Heart left ventricle (tissue), 16 donors: ENCODE measurements around the gene HADHB. TPM values are rescaled to one million over a fixed set of nuclear protein-coding genes. Genes with fewer than 3 reads are reported as not detected.
A peak's percentile ranks its signal among the peaks of the same experiment; 100 is the strongest.

Experiments
- ATAC-seq, 4 donors: fragments of 200-7000 bp; cut with Tn5 transposase; one replicate each; pipeline ENCODE4 v1.9.1; 2020 to 2022; ENCODE audit warnings: moderate library complexity in 4 of 4, mild to moderate bottlenecking in 3 of 4, moderate number of reproducible peaks in 1 of 4
- DNase-seq, 5 donors: peaks; one replicate each; pipeline ENCODE4 v3.0.0-alpha.2; 2020
- H3K27ac ChIP-seq, 12 donors: fragments of 200-600 bp; sonication (generic) in 4 of 12; one replicate each; pipeline versions ENCODE4 v1.5.0 to v1.8.0; 2016 to 2022; ENCODE audit warnings: mild to moderate bottlenecking in 2 of 12
- H3K27me3 ChIP-seq, 9 donors: fragments of 200-600 bp; sonication (generic) in 2 of 9; one replicate each; pipeline versions ENCODE4 v1.5.1 to v1.8.0; 2016 to 2022; ENCODE audit warnings: mild to moderate bottlenecking in 3 of 9
- H3K36me3 ChIP-seq, 9 donors: fragments of 200-600 bp; sonication (generic) in 2 of 9; one replicate each; pipeline versions ENCODE4 v1.5.0 to v1.8.0; 2018 to 2022; ENCODE audit warnings: mild to moderate bottlenecking in 2 of 9
- H3K4me1 ChIP-seq, 12 donors: fragments of 200-600 bp; sonication (generic) in 4 of 12; one replicate each; pipeline versions ENCODE4 v1.5.0 to v1.8.0; 2016 to 2022; ENCODE audit warnings: mild to moderate bottlenecking in 3 of 12
- H3K4me3 ChIP-seq, 12 donors: fragments of 200-600 bp; sonication (generic) in 4 of 12; one replicate each; pipeline versions ENCODE4 v1.5.0 to v1.8.0; 2017 to 2022; ENCODE audit warnings: mild to moderate bottlenecking in 9 of 12, moderate library complexity in 4 of 12
- H3K9me3 ChIP-seq, 12 donors: fragments of 200-600 bp; sonication (generic) in 4 of 12; one replicate each; pipeline versions ENCODE4 v1.5.0 to v1.8.0; 2016 to 2022; ENCODE audit warnings: mild to moderate bottlenecking in 1 of 12
- CTCF ChIP-seq, 12 donors: fragments of 200-600 bp; sonication (generic) in 4 of 12; IDR thresholded peaks; one replicate each; pipeline versions ENCODE4 v1.5.0 to v1.8.0; 2018 to 2022; ENCODE audit warnings: antibody characterized with exemption in 12 of 12, mild to moderate bottlenecking in 5 of 12
- POLR2A ChIP-seq, 2 donors: fragments of 450-650 bp; IDR thresholded peaks; one replicate each; pipeline ENCODE4 v1.6.1; 2017; ENCODE audit warnings: antibody characterized with exemption in 2 of 2, mild to moderate bottlenecking in 2 of 2, moderate library complexity in 2 of 2
- WGBS, 4 donors: extraction: QIAGEN DNeasy Blood & Tissue Kit in 2 of 4; methylation state at CpG; one replicate each; pipeline versions ENCODE4 v1.1.5 to v1.1.7; 2013 to 2018; 5-methylcytosine and 5-hydroxymethylcytosine counted together
- intact Hi-C, 10 donors: fragments of 100-400 bp; cut with DNase I; formaldehyde crosslinking; loops; one replicate each; pipeline versions ENCODE4 v1.11.1 to v1.14.2; 2022
- polyA plus RNA-seq, 2 donors: library from polyadenylated mRNA; stranded (reverse); fragments of 200-250 nt; gene quantifications; one replicate each; pipeline ENCODE4 v1.2.3, GENCODE V29; 2013
- total RNA-seq, 9 donors: library from RNA; depleted of rRNA in 2 of 9; stranded (reverse); fragments of >200 nt in 2 of 9; fragmentation: NEBNext Ultra II Directional in 3 of 9; extraction: Animal tissue kit (Norgen Biotek cat#: 25700) in 3 of 9; gene quantifications; one replicate each; pipeline versions ENCODE4 v1.1.0 to v1.2.4, GENCODE V29; 2016 to 2023
- donor health status: ischemic (EF 13 %, LVEDD 7.1; RV severe dilation, severe dysfunction).
- donor health status: healthy with polysubstance abuse.
- donor health status: DM: no; HTN: yes; CAD: no.
- donor health status: DM: no; HTN: no; CAD: no.
- donor health status: ischemic (EF 25% LVEDD 6.9; RV normal size, moderate dysfunction).
- donor health status: ischemic (EF 25% LVEDD 5.7; RV mildly dilated, moderate dysfunction).
- donor health status: healthy.
- donor health status: DM: yes; HTN: yes; CAD: no.
- donor health status: ischemic (EF 35%, LVEDD 5.7; RV mildly dilated, moderate dysfunction).
- donor health status: nonischemic (EF 11% LVEDD 7.7; RV severe dilation, severe dysfunction).
- donor health status: DM: yes; HTN: yes; CAD: no.
- donor health status: PGD.
- donor health status: ischemic (EF 29% LVEDD 5.4; RV normal size, mild dysfunction).
- donor health status: nonischemic (EF 23%, LVEDD 6.1; RV moderate dilation, normal function).

HADHB gene
- total and polyA plus RNA-seq, 11 donors, result 526 to 1,915 (median 797) TPM

GRCh38 chr2:26212011-26212410 lies 32.7 kb upstream of the HADHB start:
- DNase-seq (no peak), ATAC-seq (no peak)
- Histone ChIP-seq H3K27me3 (no peaks in the 10 kb centered on the region), H3K4me1 (no peaks in the 10 kb centered on the region), H3K9me3 (no peaks in the 10 kb centered on the region), H3K27ac (no peak overlapping the region), H3K36me3 (peaks cover 5 to 100% (median 93%) of the 10 kb centered on the region in 9 donors), H3K4me3 (no peak overlapping the region)
- intact Hi-C loops, result no loop called here
- no peak for TF ChIP-seq POLR2A (IDR thresholded peaks at IDR 0.05)
- TF ChIP-seq CTCF (IDR thresholded peaks at IDR 0.05), result no peak
- 89 to 93% (median 89%) methylated on average over 5 of the region's 5 CpGs for WGBS, 4 donors

GRCh38 chr2:26214759-26215158 lies 30.0 kb upstream of the HADHB start:
- 92 to 95% (median 93%) methylated on average over 1 of the region's 1 CpG for WGBS, 4 donors
- H3K27me3 ChIP-seq, result no peaks in the 10 kb centered on the region
- H3K9me3 ChIP-seq, result no peaks in the 10 kb centered on the region
- no peak overlapping the region for H3K27ac ChIP-seq
- ATAC-seq (no peak), DNase-seq (no peak)
- intact Hi-C loops, result no loop called here
- TF ChIP-seq CTCF (IDR thresholded peaks at IDR 0.05) (no peak), POLR2A (IDR thresholded peaks at IDR 0.05) (no peak)
- H3K36me3 ChIP-seq, result peaks cover 5 to 98% (median 89%) of the 10 kb centered on the region in 9 donors
- no peak overlapping the region for H3K4me3 ChIP-seq
- no peaks in the 10 kb centered on the region for H3K4me1 ChIP-seq

- TF ChIP-seq POLR2A (IDR thresholded peaks at IDR 0.05), result no peak
- TF ChIP-seq CTCF (IDR thresholded peaks at IDR 0.05), result no peak
- peaks cover 5 to 98% (median 88%) of the 10 kb centered on the region in 9 donors for H3K36me3 ChIP-seq
- no peaks in the 10 kb centered on the region for H3K27me3 ChIP-seq
- H3K9me3 ChIP-seq, result no peaks in the 10 kb centered on the region
- 98 to 100% (median 99%) methylated on average over 1 of the region's 1 CpG for WGBS, 4 donors
- no peak overlapping the region for H3K4me3 ChIP-seq
- intact Hi-C loops, result no loop called here
- DNase-seq (no peak), ATAC-seq (no peak)
- no peak overlapping the region for H3K27ac ChIP-seq
- H3K4me1 ChIP-seq, result no peaks in the 10 kb centered on the region
Measured at GRCh38 chr2:26215833-26216232, 28.9 kb upstream of the HADHB start.

GRCh38 chr2:26216587-26216986 lies 28.2 kb upstream of the HADHB start:
- DNase-seq (no peak), ATAC-seq (peak in 1 of 4 donors; percentile 61)
- no peak overlapping the region for H3K4me3 ChIP-seq
- intact Hi-C loops, result no loop called here
- H3K4me1 ChIP-seq, result no peaks in the 10 kb centered on the region
- peaks cover 5 to 97% (median 84%) of the 10 kb centered on the region in 9 donors for H3K36me3 ChIP-seq
- 88 to 95% (median 94%) methylated on average over 4 of the region's 4 CpGs for WGBS, 4 donors
- no peak overlapping the region for H3K27ac ChIP-seq
- no peaks in the 10 kb centered on the region for H3K27me3 ChIP-seq
- TF ChIP-seq POLR2A (IDR thresholded peaks at IDR 0.05) (no peak), CTCF (IDR thresholded peaks at IDR 0.05) (no peak)
- H3K9me3 ChIP-seq, result no peaks in the 10 kb centered on the region
